K562 (cell line): ENCODE results near the gene DDX5. TPM values are rescaled to one million over a fixed set of nuclear protein-coding genes. Genes with fewer than 3 reads are reported as not detected.

Source experiments
- ERF ChIP-seq: fragments of 450-650 bp; formaldehyde crosslinking; IDR thresholded peaks from 2 replicates; pipeline ENCODE4 v1.4.0; 2020; ENCODE audit warnings: mild to moderate bottlenecking, mixed read lengths
- HMGN3 ChIP-seq: IDR thresholded peaks from 2 replicates; pipeline ENCODE4 v1.6.1; 2011; ENCODE audit warnings: borderline replicate concordance, low read depth, mild to moderate bottlenecking, mixed read lengths, low read length; ENCODE audit not compliant: insufficient read length; ENCODE audit errors: extremely low read depth
- MGA ChIP-seq: fragments of 450-650 bp; IDR thresholded peaks from 2 replicates; pipeline ENCODE4 v1.6.1; 2016; ENCODE audit warnings: mild to moderate bottlenecking, moderate library complexity
- NFATC3 ChIP-seq: fragments of 450-650 bp; IDR thresholded peaks from 2 replicates; pipeline ENCODE4 v1.6.1; 2017; ENCODE audit warnings: mild to moderate bottlenecking
- SUPT5H ChIP-seq: fragments of 450-650 bp; IDR thresholded peaks from 2 replicates; pipeline ENCODE4 v1.6.1; 2016
- TEAD2 ChIP-seq: fragments of 450-650 bp; IDR thresholded peaks from 2 replicates; pipeline ENCODE4 v1.6.1; 2016; ENCODE audit warnings: missing genetic modification characterization, control low read depth, missing compliant biosample characterization
- ZC3H8 ChIP-seq: fragments of 450-650 bp; IDR thresholded peaks from 2 replicates; pipeline ENCODE4 v1.6.1; 2017
- ZNF75A ChIP-seq: fragments of 450-650 bp; formaldehyde crosslinking; IDR thresholded peaks from 2 replicates; pipeline ENCODE4 v1.4.0; 2020; ENCODE audit warnings: mild to moderate bottlenecking
- polyA plus RNA-seq, 8 experiments: library from polyadenylated mRNA; depleted of rRNA in 4 of 8; stranded (reverse) in 5 of 8; unstranded in 3 of 8; fragments of >200 nt; fragmentation: Nextera tagmentation in 2 of 8; fragmentation: Illumina TruSeq in 1 of 8; extraction: Ambion mirVana in 2 of 8; extraction: Trizol in 1 of 8; gene quantifications; 2 replicates each; pipeline versions ENCODE4 v1.2.1 to v1.2.3, GENCODE V29; 2011 to 2014; ENCODE audit warnings: inconsistent platforms in 1 of 8, missing spikeins in 1 of 8
- total RNA-seq, 7 experiments: library from RNA; depleted of rRNA in 6 of 7; stranded (reverse); fragments of >200 nt in 6 of 7; fragmentation: Illumina TruSeq in 2 of 7; extraction: Trizol in 2 of 7; gene quantifications; 2 replicates each; pipeline versions ENCODE4 v1.2.1 to v1.2.3, GENCODE V29; 2011 to 2021; ENCODE audit warnings: low replicate concordance in 1 of 7
- TF ChIP-seq, protein P1 (sequence below): sonication (generic); formaldehyde crosslinking; IDR thresholded peaks from 2 replicates; pipeline ENCODE4 v1.8.1; 2023; ENCODE audit warnings: mild to moderate bottlenecking, missing genetic modification reagents, moderate library complexity
- TF ChIP-seq, protein P2 (sequence below): fragments of 450-650 bp; IDR thresholded peaks from 2 replicates; pipeline ENCODE4 v1.6.1; 2016; ENCODE audit warnings: antibody characterized with exemption
- TF ChIP-seq, protein P3 (sequence below): fragments of 450-650 bp; IDR thresholded peaks from 2 replicates; pipeline ENCODE4 v1.6.1; 2018; ENCODE audit warnings: mild to moderate bottlenecking, low read depth; ENCODE audit not compliant: partially characterized antibody

The DDX5 gene
- total and polyA plus RNA-seq, 9 of the 15 experiments (the other 6 are each of a cell fraction or from before 2014, with no cell fraction given), result 306 to 1,639 (median 604) TPM

- TF ChIP-seq, protein P1, sequence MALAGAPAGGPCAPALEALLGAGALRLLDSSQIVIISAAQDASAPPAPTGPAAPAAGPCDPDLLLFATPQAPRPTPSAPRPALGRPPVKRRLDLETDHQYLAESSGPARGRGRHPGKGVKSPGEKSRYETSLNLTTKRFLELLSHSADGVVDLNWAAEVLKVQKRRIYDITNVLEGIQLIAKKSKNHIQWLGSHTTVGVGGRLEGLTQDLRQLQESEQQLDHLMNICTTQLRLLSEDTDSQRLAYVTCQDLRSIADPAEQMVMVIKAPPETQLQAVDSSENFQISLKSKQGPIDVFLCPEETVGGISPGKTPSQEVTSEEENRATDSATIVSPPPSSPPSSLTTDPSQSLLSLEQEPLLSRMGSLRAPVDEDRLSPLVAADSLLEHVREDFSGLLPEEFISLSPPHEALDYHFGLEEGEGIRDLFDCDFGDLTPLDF (CRISPR knock-in tag), result peak; percentile 72
- TF ChIP-seq NFATC3 (peak; percentile 96), HMGN3 (peak; percentile 93), TEAD2 (no peak), MGA (peak; percentile 89), ERF (0 out of 2 replicates have a peak, but pooled peaks have one; percentile 50), SUPT5H (peak; percentile 92), ZC3H8 (no peak), ZNF75A (CRISPR knock-in tag) (peak; percentile 56; the same call in 1 of the 2 replicates)
- TF ChIP-seq, protein P2, sequence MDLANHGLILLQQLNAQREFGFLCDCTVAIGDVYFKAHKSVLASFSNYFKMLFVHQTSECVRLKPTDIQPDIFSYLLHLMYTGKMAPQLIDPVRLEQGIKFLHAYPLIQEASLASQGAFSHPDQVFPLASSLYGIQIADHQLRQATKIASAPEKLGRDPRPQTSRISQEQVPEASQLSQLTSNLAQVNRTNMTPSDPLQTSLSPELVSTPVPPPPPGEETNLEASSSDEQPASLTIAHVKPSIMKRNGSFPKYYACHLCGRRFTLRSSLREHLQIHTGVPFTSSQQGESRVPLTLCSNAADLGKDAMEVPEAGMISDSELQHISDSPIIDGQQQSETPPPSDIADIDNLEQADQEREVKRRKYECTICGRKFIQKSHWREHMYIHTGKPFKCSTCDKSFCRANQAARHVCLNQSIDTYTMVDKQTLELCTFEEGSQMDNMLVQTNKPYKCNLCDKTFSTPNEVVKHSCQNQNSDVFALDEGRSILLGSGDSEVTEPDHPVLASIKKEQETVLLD, result peak; percentile 92
- TF ChIP-seq, protein P3, sequence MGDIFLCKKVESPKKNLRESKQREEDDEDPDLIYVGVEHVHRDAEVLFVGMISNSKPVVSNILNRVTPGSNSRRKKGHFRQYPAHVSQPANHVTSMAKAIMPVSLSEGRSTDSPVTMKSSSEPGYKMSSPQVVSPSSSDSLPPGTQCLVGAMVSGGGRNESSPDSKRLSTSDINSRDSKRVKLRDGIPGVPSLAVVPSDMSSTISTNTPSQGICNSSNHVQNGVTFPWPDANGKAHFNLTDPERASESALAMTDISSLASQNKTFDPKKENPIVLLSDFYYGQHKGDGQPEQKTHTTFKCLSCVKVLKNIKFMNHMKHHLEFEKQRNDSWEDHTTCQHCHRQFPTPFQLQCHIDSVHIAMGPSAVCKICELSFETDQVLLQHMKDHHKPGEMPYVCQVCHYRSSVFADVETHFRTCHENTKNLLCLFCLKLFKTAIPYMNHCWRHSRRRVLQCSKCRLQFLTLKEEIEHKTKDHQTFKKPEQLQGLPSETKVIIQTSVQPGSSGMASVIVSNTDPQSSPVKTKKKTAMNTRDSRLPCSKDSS, result no peak
Observed at GRCh38 chr17:64496786-64497564, 9.1 kb downstream of the DDX5 start, which contains the start of gene POLG2 (continued).
